ENCODE data around the gene FERMT1. TPM values are rescaled to one million over a fixed set of nuclear protein-coding genes. Genes with fewer than 3 reads are reported as not detected.

Gene FERMT1
- total and polyA plus RNA-seq, 2 of the 13 experiments (the other 11 are each of a cell fraction or from before 2014, with no cell fraction given), result 15.8 to 29.5 TPM

GRCh38 chr20:6057691-6058090 is 65.1 kb downstream of the FERMT1 start:
- H3K27me3 ChIP-seq (ENCODE audit: control insufficient read depth in 1 of 2, insufficient read depth in 2 of 2, low read length in 2 of 2), result peaks cover 0 to 8% of the 10 kb centered on the region in 2 experiments; a peak in 1 of 5 replicates
- no peak for DNase-seq (ENCODE audit: low spot score)
- H3K9ac ChIP-seq (ENCODE audit: insufficient read depth, low read depth, low read length), result no peak overlapping the region
- no peak overlapping the region for H3K27ac ChIP-seq (ENCODE audit: extremely low read length, insufficient read depth, low read length)
- H3K79me2 ChIP-seq (ENCODE audit: insufficient read depth, low read length), result no peaks in the 10 kb centered on the region
- WGBS (ENCODE audit: low lambda C conversion rate), result 65% methylated on average over 2 of the region's 2 CpGs
- no TSS peak for BruUV-seq (replicated peaks)
- CTCF ChIA-PET (ENCODE audit: low intra/inter-chr PET ratio, low total read pairs), result no interaction called here
- in situ Hi-C loops (cut with HindIII; ENCODE audit: extremely low pct_ligation_motif_present, low pct_unique_long_range_greater_than_20kb), result no loop called here
- no peak for ATAC-seq
- intact Hi-C loops (cut with micrococcal nuclease; ENCODE audit: unreplicated experiment), result no loop called here
- no peak for TF ChIP-seq ZNF563 (CRISPR knock-in tag; IDR thresholded peaks at IDR 0.05)
- no peak for TF ChIP-seq KDM5A (IDR thresholded peaks at IDR 0.05; ENCODE audit: borderline replicate concordance, low read length)
- no peak for TF ChIP-seq ZNF790 (CRISPR knock-in tag; IDR thresholded peaks at IDR 0.05; ENCODE audit: borderline replicate concordance)
- TF ChIP-seq ATRX (CRISPR knock-in tag; IDR thresholded peaks at IDR 0.05; ENCODE audit: borderline replicate concordance), result no peak
- TF ChIP-seq ZNF431 (CRISPR knock-in tag; IDR thresholded peaks at IDR 0.05; ENCODE audit: borderline replicate concordance, low read depth), result no peak
- TF ChIP-seq DRAP1 (CRISPR knock-in tag; IDR thresholded peaks at IDR 0.05), result no peak
- TF ChIP-seq DMAP1 (CRISPR knock-in tag; IDR thresholded peaks at IDR 0.05), result no peak
- no peak for TF ChIP-seq TAF15 (IDR thresholded peaks at IDR 0.05; ENCODE audit: low read depth, low read length, poor library complexity, severe bottlenecking)
- no peak for TF ChIP-seq ZNF430 (CRISPR knock-in tag; IDR thresholded peaks at IDR 0.05)
- no peak for TF ChIP-seq SALL1 (CRISPR knock-in tag; IDR thresholded peaks at IDR 0.05)
- TF ChIP-seq ZNF839 (CRISPR knock-in tag; IDR thresholded peaks at IDR 0.05; ENCODE audit: borderline replicate concordance), result no peak
- TF ChIP-seq, protein P1, sequence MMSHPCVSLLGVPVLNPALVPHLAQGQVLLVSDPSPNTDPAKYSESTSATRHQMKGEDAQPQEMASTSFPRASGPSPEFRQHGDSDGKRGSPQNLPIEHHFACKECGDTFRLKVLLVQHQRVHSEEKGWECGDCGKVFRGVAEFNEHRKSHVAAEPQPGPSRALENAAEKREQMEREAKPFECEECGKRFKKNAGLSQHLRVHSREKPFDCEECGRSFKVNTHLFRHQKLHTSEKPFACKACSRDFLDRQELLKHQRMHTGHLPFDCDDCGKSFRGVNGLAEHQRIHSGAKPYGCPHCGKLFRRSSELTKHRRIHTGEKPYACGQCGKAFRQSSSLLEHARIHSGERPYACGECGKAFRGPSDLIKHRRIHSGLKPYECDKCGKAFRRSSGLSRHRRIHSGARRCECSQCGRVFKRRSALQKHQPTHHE (CRISPR knock-in tag; IDR thresholded peaks at IDR 0.05; ENCODE audit: borderline replicate concordance), result no peak
- no peak for TF ChIP-seq THAP7 (CRISPR knock-in tag; IDR thresholded peaks at IDR 0.05)
- no peak for TF ChIP-seq ZNF260 (CRISPR knock-in tag; IDR thresholded peaks at IDR 0.05; ENCODE audit: borderline replicate concordance, low read depth)
- no peak for TF ChIP-seq POLR2G (IDR thresholded peaks at IDR 0.05; ENCODE audit: low read depth, low read length)
- TF ChIP-seq, protein P2, sequence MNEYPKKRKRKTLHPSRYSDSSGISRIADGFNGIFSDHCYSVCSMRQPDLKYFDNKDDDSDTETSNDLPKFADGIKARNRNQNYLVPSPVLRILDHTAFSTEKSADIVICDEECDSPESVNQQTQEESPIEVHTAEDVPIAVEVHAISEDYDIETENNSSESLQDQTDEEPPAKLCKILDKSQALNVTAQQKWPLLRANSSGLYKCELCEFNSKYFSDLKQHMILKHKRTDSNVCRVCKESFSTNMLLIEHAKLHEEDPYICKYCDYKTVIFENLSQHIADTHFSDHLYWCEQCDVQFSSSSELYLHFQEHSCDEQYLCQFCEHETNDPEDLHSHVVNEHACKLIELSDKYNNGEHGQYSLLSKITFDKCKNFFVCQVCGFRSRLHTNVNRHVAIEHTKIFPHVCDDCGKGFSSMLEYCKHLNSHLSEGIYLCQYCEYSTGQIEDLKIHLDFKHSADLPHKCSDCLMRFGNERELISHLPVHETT (CRISPR knock-in tag; conservative IDR thresholded peaks at IDR 0.05), result no peak
- TF ChIP-seq, protein P3, sequence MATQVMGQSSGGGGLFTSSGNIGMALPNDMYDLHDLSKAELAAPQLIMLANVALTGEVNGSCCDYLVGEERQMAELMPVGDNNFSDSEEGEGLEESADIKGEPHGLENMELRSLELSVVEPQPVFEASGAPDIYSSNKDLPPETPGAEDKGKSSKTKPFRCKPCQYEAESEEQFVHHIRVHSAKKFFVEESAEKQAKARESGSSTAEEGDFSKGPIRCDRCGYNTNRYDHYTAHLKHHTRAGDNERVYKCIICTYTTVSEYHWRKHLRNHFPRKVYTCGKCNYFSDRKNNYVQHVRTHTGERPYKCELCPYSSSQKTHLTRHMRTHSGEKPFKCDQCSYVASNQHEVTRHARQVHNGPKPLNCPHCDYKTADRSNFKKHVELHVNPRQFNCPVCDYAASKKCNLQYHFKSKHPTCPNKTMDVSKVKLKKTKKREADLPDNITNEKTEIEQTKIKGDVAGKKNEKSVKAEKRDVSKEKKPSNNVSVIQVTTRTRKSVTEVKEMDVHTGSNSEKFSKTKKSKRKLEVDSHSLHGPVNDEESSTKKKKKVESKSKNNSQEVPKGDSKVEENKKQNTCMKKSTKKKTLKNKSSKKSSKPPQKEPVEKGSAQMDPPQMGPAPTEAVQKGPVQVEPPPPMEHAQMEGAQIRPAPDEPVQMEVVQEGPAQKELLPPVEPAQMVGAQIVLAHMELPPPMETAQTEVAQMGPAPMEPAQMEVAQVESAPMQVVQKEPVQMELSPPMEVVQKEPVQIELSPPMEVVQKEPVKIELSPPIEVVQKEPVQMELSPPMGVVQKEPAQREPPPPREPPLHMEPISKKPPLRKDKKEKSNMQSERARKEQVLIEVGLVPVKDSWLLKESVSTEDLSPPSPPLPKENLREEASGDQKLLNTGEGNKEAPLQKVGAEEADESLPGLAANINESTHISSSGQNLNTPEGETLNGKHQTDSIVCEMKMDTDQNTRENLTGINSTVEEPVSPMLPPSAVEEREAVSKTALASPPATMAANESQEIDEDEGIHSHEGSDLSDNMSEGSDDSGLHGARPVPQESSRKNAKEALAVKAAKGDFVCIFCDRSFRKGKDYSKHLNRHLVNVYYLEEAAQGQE (IDR thresholded peaks at IDR 0.05; ENCODE audit: borderline replicate concordance in 1 of 2, low read depth in 1 of 2, low read length in 2 of 2), result no peak
- no peak for TF ChIP-seq MLX (CRISPR knock-in tag; IDR thresholded peaks at IDR 0.05)
- H3K36me3 ChIP-seq (replicated peaks in 1 of 2; ENCODE audit: control insufficient read depth in 1 of 2, insufficient read depth in 2 of 2, low read length in 2 of 2), result no peaks in the 10 kb centered on the region
- H3K4me2 ChIP-seq (ENCODE audit: low read depth, low read length), result no peak overlapping the region
- no peaks in the 10 kb centered on the region for H3K9me3 ChIP-seq (ENCODE audit: low read length)
- no peak overlapping the region for H2AFZ ChIP-seq (ENCODE audit: low read length)
- H4K20me1 ChIP-seq (ENCODE audit: insufficient read depth, low read length), result no peaks in the 10 kb centered on the region
- FAIRE-seq, result no peak
- H3K4me1 ChIP-seq (ENCODE audit: insufficient read depth, low read length), result peaks cover 39% of the 10 kb centered on the region
- POLR2A ChIA-PET, result no interaction called here
- no peak overlapping the region for H3K4me3 ChIP-seq (replicated peaks in 1 of 3; ENCODE audit: insufficient read depth in 1 of 3, low read depth in 2 of 3, low read length in 3 of 3)
